Sigmoid colon (tissue), 7 donors: ENCODE results near the gene CALCA. TPM values are rescaled to one million over a fixed set of nuclear protein-coding genes. Genes with fewer than 3 reads are reported as not detected.
A peak's percentile ranks its signal among the peaks of the same experiment; 100 is the strongest.
"Not testable (repeated sequence)": the region's sequence is repeated elsewhere in the genome, so short reads cannot be mapped to it uniquely, and the experiment has no call there.

Experiments
- DNase-seq: peaks from one replicate; pipeline ENCODE4 v3.0.0-alpha.2; 2019
- H3K27ac ChIP-seq, 4 donors: fragments of 200-600 bp; sonication (generic); one replicate each; pipeline ENCODE4 v1.5.1; 2016 to 2019; ENCODE audit warnings: mild to moderate bottlenecking in 1 of 4
- H3K27me3 ChIP-seq, 3 donors: fragments of 200-600 bp; sonication (generic); one replicate each; pipeline ENCODE4 v1.5.1; 2019; ENCODE audit warnings: mild to moderate bottlenecking in 1 of 3
- H3K36me3 ChIP-seq, 4 donors: fragments of 200-600 bp; sonication (generic); one replicate each; pipeline ENCODE4 v1.5.1; 2016 to 2019
- H3K4me1 ChIP-seq, 4 donors: fragments of 200-600 bp; sonication (generic); one replicate each; pipeline ENCODE4 v1.5.1; 2017 to 2019
- H3K4me3 ChIP-seq, 4 donors: fragments of 200-600 bp; sonication (generic); one replicate each; pipeline ENCODE4 v1.5.1; 2017 to 2019; ENCODE audit warnings: mild to moderate bottlenecking in 2 of 4, moderate library complexity in 1 of 4
- H3K9me3 ChIP-seq, 4 donors: fragments of 200-600 bp in 3 of 4; sonication (generic) in 3 of 4; one replicate each; pipeline versions ENCODE4 v1.5.1 to v1.6.1; 2013 to 2019
- EP300 ChIP-seq, 4 donors: sonication (generic); formaldehyde crosslinking; IDR thresholded peaks; one replicate each; pipeline ENCODE4 v1.6.1; 2017; ENCODE audit warnings: antibody characterized with exemption in 4 of 4
- POLR2A ChIP-seq, 2 donors: fragments of 450-650 bp; IDR thresholded peaks; one replicate each; pipeline ENCODE4 v1.6.1; 2016; ENCODE audit warnings: antibody characterized with exemption in 2 of 2, mild to moderate bottlenecking in 2 of 2, moderate library complexity in 2 of 2
- POLR2AphosphoS5 ChIP-seq, 4 donors: sonication (generic); formaldehyde crosslinking; IDR thresholded peaks; one replicate each; pipeline ENCODE4 v1.6.1; 2017; ENCODE audit warnings: antibody characterized with exemption in 4 of 4
- WGBS, 2 donors: extraction: QIAGEN DNeasy Blood & Tissue Kit; methylation state at CpG; one replicate each; pipeline ENCODE4 v1.1.7; 2013; 5-methylcytosine and 5-hydroxymethylcytosine counted together
- intact Hi-C: fragments of 100-400 bp; cut with DNase I; formaldehyde crosslinking; loops from one replicate; pipeline ENCODE4 v1.15.1; 2023
- polyA plus RNA-seq, 3 donors: library from polyadenylated mRNA; stranded (reverse); fragments of 200-250 nt; gene quantifications; one replicate each; pipeline ENCODE4 v1.2.3, GENCODE V29; 2013
- total RNA-seq, 4 donors: library from RNA; depleted of rRNA; stranded (reverse); fragments of >200 nt; gene quantifications; one replicate each; pipeline ENCODE4 v1.1.0, GENCODE V29; 2016
- TF ChIP-seq, protein P1 (sequence below), 4 experiments: fragments of 450-650 bp in 3 of 4; fragments of 200-600 bp in 1 of 4; IDR thresholded peaks; one replicate each; pipeline ENCODE4 v1.5.1; 2016 to 2019; ENCODE audit warnings: antibody characterized with exemption in 4 of 4, mild to moderate bottlenecking in 3 of 4, moderate library complexity in 2 of 4
- donor health status: healthy with polysubstance abuse.
- donor health status: Bipolar disorder and iron deficiency.
- donor health status: healthy.

The CALCA gene
- under 1 TPM in 2 of 4 donors, not detected in 2; 0.36 to 0.66 TPM for total RNA-seq
- 1 to 10 TPM in 1 of 3 donors, not detected in 2; 1.2 TPM for polyA plus RNA-seq

DNA sequence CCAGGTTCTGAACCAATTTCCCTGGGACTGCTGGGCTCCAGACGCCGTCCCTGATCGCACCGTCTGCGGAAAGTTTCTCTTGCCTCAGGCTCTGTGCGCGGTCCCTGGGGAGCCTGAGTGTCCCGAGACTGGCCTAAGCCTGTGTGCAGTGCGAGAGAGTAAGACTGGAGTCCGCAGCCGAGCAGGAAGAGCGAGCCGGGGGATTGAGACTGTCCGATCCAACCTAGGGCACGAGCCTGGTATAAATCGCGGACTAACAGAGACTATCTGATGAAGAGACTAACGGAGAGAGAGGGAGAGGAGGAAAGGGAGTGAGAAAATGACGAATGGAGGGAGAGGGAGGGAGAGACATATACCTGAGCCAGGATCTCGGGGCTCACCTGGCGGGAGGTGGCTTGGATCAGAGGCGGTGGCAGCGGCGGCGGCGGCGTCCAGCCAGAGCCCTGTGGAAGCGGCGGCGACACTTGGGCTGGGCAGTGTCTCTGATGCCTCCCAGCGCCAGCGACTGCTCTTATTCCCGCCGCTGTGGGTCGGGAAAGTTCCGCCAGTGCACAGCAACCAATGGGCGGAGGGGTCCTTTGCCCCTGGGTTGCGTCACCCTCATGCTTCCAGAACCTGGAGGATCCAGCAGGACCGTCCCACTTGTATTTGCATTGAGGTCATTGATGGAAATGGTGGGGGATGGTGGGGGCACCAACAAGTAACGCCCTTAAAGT lies at the start of gene CALCA:
TSS of gene CALCA (minus strand) at position 487 of the 716 bp plus-strand sequence. CDS start 1,159 bp downstream, outside the sequence.
- H3K27ac ChIP-seq = no peak within 1 kb of the TSS
- H3K36me3 ChIP-seq = no peaks in the 10 kb centered on the region
- intact Hi-C loops = loop anchor here (5.0 kb wide), 1 partner anchor 100 kb away; the partner anchor contains the start of gene CALCB
- H3K4me1 ChIP-seq = peaks cover 0 to 32% (median 30%) of the 10 kb centered on the region in 4 donors
- no peak for DNase-seq
- peaks cover 38 to 90% (median 72%) of the 10 kb centered on the region in 3 donors for H3K27me3 ChIP-seq
- TF ChIP-seq, protein P1, sequence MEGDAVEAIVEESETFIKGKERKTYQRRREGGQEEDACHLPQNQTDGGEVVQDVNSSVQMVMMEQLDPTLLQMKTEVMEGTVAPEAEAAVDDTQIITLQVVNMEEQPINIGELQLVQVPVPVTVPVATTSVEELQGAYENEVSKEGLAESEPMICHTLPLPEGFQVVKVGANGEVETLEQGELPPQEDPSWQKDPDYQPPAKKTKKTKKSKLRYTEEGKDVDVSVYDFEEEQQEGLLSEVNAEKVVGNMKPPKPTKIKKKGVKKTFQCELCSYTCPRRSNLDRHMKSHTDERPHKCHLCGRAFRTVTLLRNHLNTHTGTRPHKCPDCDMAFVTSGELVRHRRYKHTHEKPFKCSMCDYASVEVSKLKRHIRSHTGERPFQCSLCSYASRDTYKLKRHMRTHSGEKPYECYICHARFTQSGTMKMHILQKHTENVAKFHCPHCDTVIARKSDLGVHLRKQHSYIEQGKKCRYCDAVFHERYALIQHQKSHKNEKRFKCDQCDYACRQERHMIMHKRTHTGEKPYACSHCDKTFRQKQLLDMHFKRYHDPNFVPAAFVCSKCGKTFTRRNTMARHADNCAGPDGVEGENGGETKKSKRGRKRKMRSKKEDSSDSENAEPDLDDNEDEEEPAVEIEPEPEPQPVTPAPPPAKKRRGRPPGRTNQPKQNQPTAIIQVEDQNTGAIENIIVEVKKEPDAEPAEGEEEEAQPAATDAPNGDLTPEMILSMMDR (IDR thresholded peaks at IDR 0.05) = no peak
- no peak for TF ChIP-seq POLR2A (IDR thresholded peaks at IDR 0.05)
- no peak for TF ChIP-seq POLR2AphosphoS5 (IDR thresholded peaks at IDR 0.05)
- no peak for TF ChIP-seq EP300 (IDR thresholded peaks at IDR 0.05)
- no peaks in the 10 kb centered on the region for H3K9me3 ChIP-seq
- no peak within 1 kb of the TSS for H3K4me3 ChIP-seq
- 5 to 11% methylated on average over 40 of the region's 40 CpGs for WGBS, 2 donors

DNA sequence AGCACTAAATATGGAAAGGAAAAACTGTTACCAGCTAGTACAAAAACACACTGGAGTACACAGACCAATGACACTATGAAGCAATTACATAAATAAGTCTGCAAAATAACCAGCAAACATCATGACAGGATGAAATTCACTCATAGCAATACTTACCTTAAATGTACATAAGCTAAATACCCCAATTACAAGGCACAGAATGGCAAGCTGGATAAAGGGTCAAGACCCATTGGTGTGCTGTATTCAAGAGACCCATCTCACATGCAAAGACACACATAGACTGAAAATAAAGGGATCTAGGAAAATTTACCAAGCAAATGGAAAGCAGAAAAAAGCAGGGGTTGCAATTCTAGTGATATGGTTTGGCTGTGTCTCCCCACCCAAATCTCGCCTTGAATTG lies 44.0 kb upstream of the CALCA start:
- Histone ChIP-seq H3K27me3 (no peaks in the 10 kb centered on the region), H3K9me3 (peaks cover 0 to 10% (median 0%) of the 10 kb centered on the region in 4 donors), H3K4me1 (peaks cover 0 to 17% (median 0%) of the 10 kb centered on the region in 4 donors), H3K4me3 (no peak overlapping the region), H3K36me3 (no peaks in the 10 kb centered on the region), H3K27ac (no peak overlapping the region)
- TF ChIP-seq EP300 (IDR thresholded peaks at IDR 0.05) (no peak), POLR2AphosphoS5 (IDR thresholded peaks at IDR 0.05) (no peak), POLR2A (IDR thresholded peaks at IDR 0.05) (no peak)
- WGBS, 2 donors = 98% methylated on average over 1 of the region's 1 CpG
- intact Hi-C loops = no loop called here
- no peak for DNase-seq

DNA sequence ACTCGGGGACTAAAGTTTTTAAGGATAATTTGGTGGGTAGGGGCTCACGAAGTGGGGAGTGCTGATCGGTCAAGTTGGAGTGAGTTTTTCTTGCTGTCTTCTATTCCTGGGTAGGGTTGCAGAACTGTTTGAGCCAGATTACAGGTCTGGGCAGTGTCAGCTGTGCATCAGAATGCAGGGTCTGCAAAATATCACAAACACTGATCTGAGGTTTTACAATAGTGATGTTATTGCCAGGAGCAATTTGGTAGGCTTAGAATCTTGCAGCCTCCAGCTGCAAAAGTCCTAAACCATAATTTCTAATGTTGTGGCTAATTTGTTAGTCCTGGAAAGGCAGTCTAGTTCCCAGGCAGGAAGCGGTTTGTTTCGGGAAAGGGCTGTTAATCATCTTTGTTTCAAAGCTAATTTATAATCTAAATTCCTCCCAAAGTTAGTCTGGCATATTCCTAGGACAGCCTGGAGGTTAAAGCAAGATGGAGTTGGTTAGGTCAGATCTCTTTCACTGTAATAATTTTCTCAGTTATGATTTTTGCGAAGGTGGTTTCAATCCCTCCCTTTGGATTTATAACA lies 39.7 kb upstream of the CALCA start:
- H3K36me3 ChIP-seq = no peaks in the 10 kb centered on the region
- intact Hi-C loops = no loop called here
- 51 to 65% methylated on average over 6 of the region's 6 CpGs for WGBS, 2 donors
- H3K9me3 ChIP-seq = peaks cover 0 to 8% (median 0%) of the 10 kb centered on the region in 4 donors
- no peak overlapping the region for H3K4me3 ChIP-seq
- no peak overlapping the region for H3K27ac ChIP-seq
- TF ChIP-seq POLR2AphosphoS5 (IDR thresholded peaks at IDR 0.05) (peak in 1 of 4 donors; percentile 21), EP300 (IDR thresholded peaks at IDR 0.05) (no peak)
- H3K4me1 ChIP-seq = peaks cover 0 to 17% (median 0%) of the 10 kb centered on the region in 4 donors
- no peak for DNase-seq
- H3K27me3 ChIP-seq = no peaks in the 10 kb centered on the region

GRCh38 chr11:15010865-15011264 lies 38.7 kb upstream of the CALCA start:
- TF ChIP-seq POLR2AphosphoS5 (IDR thresholded peaks at IDR 0.05) (no peak), POLR2A (IDR thresholded peaks at IDR 0.05) (no peak)
- TF ChIP-seq, protein P1 (IDR thresholded peaks at IDR 0.05) = no peak
- H3K4me1 ChIP-seq = peaks cover 0 to 17% (median 0%) of the 10 kb centered on the region in 4 donors
- H3K36me3 ChIP-seq = no peaks in the 10 kb centered on the region
- no peak overlapping the region for H3K27ac ChIP-seq
- intact Hi-C loops = no loop called here
- H3K4me3 ChIP-seq = no peak overlapping the region
- no peak for DNase-seq
- H3K27me3 ChIP-seq = no peaks in the 10 kb centered on the region
- no peaks in the 10 kb centered on the region for H3K9me3 ChIP-seq

DNA sequence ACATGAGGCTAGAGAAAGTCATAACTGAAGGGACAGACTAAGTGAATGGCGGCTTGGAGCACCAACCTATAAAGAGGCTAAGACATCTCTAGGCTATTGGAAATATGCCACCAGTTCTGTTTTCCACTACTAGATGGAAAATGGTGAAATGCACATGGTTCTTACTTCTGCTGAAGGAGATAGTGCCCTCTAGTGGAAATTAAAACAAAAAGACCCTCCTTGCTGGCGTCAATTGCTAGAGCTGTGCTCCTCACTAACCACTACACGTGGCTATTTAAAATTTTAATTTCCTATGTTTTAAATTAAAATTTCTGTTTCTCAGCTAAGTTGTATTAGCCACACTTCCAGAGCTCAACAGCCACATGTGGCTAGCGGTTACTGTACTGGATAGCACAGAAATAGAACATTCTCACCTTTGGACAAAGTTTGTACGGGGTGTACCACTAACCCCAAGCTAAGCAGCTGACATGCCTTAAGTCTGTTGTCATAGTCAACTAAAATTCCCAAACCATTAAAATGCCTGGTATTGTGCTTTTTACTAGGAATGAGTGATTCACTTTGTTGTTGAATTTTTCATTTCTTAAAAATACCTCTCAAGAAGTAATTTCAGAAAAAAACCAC lies 34.1 kb upstream of the CALCA start:
- intact Hi-C loops = no loop called here
- H3K36me3 ChIP-seq = no peaks in the 10 kb centered on the region
- WGBS, 2 donors = 51 to 54% methylated on average over 5 of the region's 5 CpGs
- H3K4me3 ChIP-seq = no peak overlapping the region
- TF ChIP-seq EP300 (IDR thresholded peaks at IDR 0.05) = no peak
- no peaks in the 10 kb centered on the region for H3K27me3 ChIP-seq
- no peaks in the 10 kb centered on the region for H3K9me3 ChIP-seq
- DNase-seq = no peak
- no peaks in the 10 kb centered on the region for H3K4me1 ChIP-seq
- H3K27ac ChIP-seq = no peak overlapping the region

DNA sequence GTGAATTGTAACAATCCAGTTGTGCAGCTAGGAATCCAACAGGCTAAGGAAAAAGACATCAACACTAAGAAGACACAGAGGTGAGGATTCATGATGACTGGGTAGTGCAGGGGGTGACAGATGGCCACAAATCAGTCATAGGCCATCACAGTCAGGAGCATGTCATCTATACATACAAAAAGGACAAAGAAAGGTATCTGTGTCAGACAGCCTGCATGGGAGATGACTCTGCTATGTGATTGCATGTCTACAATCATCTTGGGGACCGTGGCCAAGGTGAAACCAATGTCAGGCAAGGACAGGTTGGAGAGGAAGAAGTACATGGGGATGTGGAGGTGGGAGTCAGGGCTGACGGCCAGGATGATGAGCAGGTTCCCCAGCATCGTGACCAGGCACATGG lies 16.0 kb upstream of the CALCA start:
- DNase-seq, H3K36me3 ChIP-seq, H3K27ac ChIP-seq, intact Hi-C loops, H3K9me3 ChIP-seq, H3K4me1 ChIP-seq, H3K27me3 ChIP-seq, H3K4me3 ChIP-seq: not testable (repeated sequence)
- 68 to 75% methylated on average over 3 of the region's 3 CpGs for WGBS, 2 donors
